Measurements from ENCODE around the gene PDK4.
"Not testable (repeated sequence)": the region's sequence is repeated elsewhere in the genome, so short reads cannot be mapped to it uniquely, and the experiment has no call there.

PDK4 gene

GRCh38 chr7:95558864-95559263 is 37.5 kb downstream of the PDK4 start:
- DNase-seq = no peak

GRCh38 chr7:95556777-95557176 is 39.5 kb downstream of the PDK4 start:
- DNase-seq = no peak

- no peak for DNase-seq
Measured at GRCh38 chr7:95553939-95554338, 42.4 kb downstream of the PDK4 start.

- DNase-seq = not testable (repeated sequence)
Measured at GRCh38 chr7:95552010-95552926, 44.0 kb downstream of the PDK4 start.

GRCh38 chr7:95550546-95550945 is 45.8 kb downstream of the PDK4 start:
- no peak for DNase-seq

GRCh38 chr7:95549818-95550529 is 46.3 kb downstream of the PDK4 start:
- peak; percentile 6 to 49 (median 33) for DNase-seq

- no peak for DNase-seq
Measured at GRCh38 chr7:95547361-95548348, 48.7 kb downstream of the PDK4 start.

- DNase-seq = no peak
Measured at GRCh38 chr7:95546647-95547046, 49.7 kb downstream of the PDK4 start.

- DNase-seq = no peak
Measured at GRCh38 chr7:95545673-95546072, 50.6 kb downstream of the PDK4 start.

GRCh38 chr7:95545007-95545615 is 51.2 kb downstream of the PDK4 start:
- DNase-seq = peak in 1 of 3 experiments; percentile 12

- DNase-seq = no peak
Measured at GRCh38 chr7:95544171-95544570, 52.1 kb downstream of the PDK4 start.

GRCh38 chr7:95543312-95543711 is 53.0 kb downstream of the PDK4 start:
- no peak for DNase-seq

- DNase-seq = no peak
Measured at GRCh38 chr7:95540366-95540765, 56.0 kb downstream of the PDK4 start.

GRCh38 chr7:95539426-95539825 is 56.9 kb downstream of the PDK4 start:
- DNase-seq = no peak

GRCh38 chr7:95537468-95537867 is 58.8 kb downstream of the PDK4 start:
- no peak for DNase-seq

GRCh38 chr7:95536656-95537311 is 59.5 kb downstream of the PDK4 start:
- no peak for DNase-seq

GRCh38 chr7:95535662-95536061 is 60.7 kb downstream of the PDK4 start:
- no peak for DNase-seq

- DNase-seq = peak in 1 of 3 experiments; percentile 61
Measured at GRCh38 chr7:95534796-95535195, 61.5 kb downstream of the PDK4 start.

Data from NCI-H1417 (cell line).